HL-60/S4 (cell line): ENCODE results near the gene STRIP2.
"Not testable (repeated sequence)": the region's sequence is repeated elsewhere in the genome, so short reads cannot be mapped to it uniquely, and the experiment has no call there.

Experiments
- in situ Hi-C: fragments of 300-500 bp; cut with MboI; formaldehyde crosslinking; loops from 2 replicates; pipeline ENCODE4 v1.14.3; 2022; ENCODE audit warnings: low sequenced_read_pairs

The STRIP2 gene

GRCh38 chr7:129523924-129524323 lies 89.7 kb downstream of the STRIP2 start:
- in situ Hi-C loops, result no loop called here

- in situ Hi-C loops, result not testable (repeated sequence)
Observed at GRCh38 chr7:129524405-129524804, 90.2 kb downstream of the STRIP2 start.

- in situ Hi-C loops, result no loop called here
Observed at GRCh38 chr7:129525225-129525862, 91.1 kb downstream of the STRIP2 start.

GRCh38 chr7:129529643-129530042 lies 95.4 kb downstream of the STRIP2 start:
- in situ Hi-C loops, result no loop called here

GRCh38 chr7:129530795-129531391 lies 96.7 kb downstream of the STRIP2 start:
- in situ Hi-C loops, result no loop called here

GRCh38 chr7:129531721-129532120 lies 97.5 kb downstream of the STRIP2 start:
- in situ Hi-C loops, result no loop called here

- in situ Hi-C loops, result no loop called here
Observed at GRCh38 chr7:129532375-129532774, 98.1 kb downstream of the STRIP2 start.

GRCh38 chr7:129534558-129535274 lies 100.5 kb downstream of the STRIP2 start:
- in situ Hi-C loops, result not testable (repeated sequence)

- in situ Hi-C loops, result no loop called here
Observed at GRCh38 chr7:129535896-129536295, 101.7 kb downstream of the STRIP2 start.

GRCh38 chr7:129536323-129536722 lies 102.1 kb downstream of the STRIP2 start:
- in situ Hi-C loops, result no loop called here
